Fibroblast of upper back skin (primary cell): Measurements from ENCODE around the gene MACROD2.

Source experiments
- DNase-seq: peaks from one replicate; pipeline ENCODE4 v3.0.0-alpha.2; 2013

MACROD2 gene

DNA sequence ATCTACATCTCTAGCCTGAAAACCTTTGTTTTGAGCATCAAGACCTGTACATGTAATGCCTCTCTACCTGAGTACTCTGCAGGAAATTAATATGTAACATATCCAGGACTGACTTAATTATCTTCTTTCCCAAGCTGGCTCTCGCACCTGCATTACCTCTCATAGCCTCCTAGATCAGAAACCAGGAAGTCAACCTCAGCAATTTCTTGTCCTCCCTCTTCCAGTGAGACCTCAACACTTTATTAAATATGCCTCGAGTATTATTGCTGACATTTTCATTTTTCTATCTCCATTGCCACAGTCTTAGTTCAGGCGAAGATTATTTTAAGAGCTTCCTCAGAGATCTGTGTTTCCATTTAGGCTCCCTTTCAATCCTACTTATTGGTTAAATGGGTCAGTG is 69.0 kb downstream of the MACROD2 start:
- DNase-seq, result no peak

DNA sequence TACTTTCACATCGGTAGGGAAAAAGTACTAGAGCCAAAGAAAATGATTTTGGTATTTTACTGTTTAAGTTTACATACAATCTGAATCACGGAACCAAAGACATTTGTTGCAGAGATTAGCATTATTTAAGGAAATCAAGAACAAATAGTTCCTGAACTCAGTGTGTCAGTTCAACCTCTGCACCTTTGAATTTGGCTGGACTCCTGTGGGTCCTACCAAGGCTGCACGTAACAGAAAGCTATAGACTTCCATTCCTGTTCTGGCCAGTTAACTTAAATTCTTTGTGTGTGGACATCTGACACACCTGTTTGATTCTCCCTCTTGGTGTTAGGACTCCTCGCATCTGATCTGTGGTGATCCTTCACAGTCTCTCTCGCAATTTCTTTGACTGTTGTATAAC is 69.6 kb downstream of the MACROD2 start:
- DNase-seq, result no peak

DNA sequence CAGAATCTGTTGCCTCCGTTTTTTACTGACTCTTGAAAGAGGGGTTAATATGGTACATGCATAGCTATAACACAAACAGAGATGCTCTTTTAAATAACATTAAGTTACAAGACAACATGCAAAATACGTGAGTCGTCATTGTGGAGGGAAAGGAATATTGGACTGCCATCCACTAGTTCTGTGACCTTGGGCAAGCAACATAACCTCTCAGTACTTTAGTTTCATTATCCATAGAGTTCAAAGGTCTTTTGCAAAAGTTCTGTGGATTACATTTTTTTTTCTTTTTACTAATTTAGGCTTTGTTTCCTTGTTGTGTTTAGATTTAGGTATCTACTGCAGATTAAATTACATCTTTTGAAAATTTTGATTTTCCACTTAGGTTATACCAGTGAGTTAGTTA is 70.5 kb downstream of the MACROD2 start:
- no peak for DNase-seq

DNA sequence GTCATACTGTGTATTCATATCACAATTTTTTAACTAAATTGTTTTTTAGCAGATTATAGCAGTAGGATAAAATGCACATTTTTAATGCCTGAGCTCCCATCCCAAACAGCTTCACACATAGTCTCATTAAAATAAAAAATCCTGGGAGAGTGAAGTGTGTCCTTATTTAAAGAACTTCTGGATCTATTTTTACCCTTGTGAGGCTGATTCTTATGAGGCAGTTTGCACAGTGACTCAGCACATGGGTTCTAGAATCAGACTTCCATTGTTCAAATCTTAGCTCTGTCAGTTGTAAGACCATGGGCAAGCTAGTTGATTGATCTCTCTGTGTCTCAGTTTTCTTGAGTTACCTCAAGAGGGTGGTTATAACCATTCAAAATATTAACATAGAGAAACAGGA is 72.3 kb downstream of the MACROD2 start:
- no peak for DNase-seq

DNA sequence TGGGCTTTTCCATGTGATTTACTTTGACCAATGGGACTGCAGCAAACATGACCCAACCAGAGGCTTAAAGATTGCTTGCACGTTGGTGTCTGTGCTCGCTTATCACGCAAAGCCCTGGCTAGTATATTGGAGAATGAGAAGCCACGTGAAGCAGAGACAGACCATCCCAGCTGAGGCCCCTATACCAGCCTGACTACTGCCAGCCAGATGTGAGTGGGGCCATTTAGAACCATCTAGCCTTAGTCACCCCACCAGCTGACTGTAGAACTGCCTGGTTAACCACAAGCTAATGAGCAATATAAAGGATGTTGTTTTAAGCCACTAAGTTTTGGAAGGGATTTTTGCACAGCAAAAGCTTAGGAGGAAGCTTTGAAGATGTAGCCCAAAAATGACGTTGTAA is 74.5 kb downstream of the MACROD2 start:
- peak; percentile 45 for DNase-seq

DNA sequence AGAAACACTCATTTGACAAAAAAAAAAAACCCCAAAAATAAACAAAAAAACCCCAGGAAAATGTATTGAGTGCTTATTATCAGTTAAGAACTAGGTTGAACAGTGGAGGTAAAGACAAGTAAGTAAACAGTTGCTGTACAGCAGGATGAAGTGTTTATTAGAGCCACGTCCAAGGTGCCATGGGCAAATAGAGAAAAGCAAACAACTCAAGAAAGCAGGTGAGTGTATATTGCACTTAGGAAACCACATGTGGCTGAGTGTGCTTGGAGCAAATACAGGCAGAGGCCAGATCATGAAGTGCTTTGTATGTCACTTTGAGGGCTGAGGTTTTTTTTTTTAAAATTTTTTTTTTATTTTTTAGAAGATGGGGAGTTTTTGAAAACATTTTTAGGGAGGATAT is 98.3 kb downstream of the MACROD2 start:
- no peak for DNase-seq

DNA sequence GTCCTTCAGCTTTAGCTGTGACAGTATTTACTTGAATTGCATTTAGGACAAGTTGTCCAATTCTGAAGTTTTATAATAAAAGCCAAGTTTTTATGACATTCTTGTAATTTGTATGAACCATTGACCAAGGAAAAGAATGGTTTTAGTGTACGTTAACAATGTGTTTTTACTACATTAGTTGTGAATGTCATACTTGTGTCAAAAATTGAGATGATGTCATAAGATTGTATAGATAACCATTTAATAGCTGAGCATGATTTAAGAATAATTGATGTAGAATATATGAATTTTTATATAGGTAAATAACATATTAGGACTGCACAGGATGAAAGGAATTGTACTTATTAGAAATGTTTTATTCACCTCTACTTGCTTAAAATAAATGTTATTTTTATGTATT is 102.9 kb downstream of the MACROD2 start:
- no peak for DNase-seq

DNA sequence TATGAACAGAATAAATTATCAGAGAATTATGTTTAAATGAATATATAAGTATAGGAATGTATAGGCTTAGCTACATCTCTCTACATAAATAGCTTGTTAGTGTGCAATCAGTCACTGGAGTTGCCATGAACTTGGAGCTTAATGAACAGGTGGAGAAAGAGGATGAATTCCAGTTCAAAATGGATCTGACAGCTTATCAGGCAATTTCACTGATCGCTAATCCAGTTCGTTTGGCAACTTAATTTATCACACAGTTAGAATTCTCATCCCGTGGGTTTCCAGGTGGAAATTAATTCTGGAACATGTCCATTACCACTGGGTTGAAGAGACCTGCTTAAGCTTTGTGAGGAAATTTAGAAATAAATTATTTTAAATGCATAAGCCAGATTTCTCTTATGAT is 118.1 kb downstream of the MACROD2 start:
- no peak for DNase-seq

DNA sequence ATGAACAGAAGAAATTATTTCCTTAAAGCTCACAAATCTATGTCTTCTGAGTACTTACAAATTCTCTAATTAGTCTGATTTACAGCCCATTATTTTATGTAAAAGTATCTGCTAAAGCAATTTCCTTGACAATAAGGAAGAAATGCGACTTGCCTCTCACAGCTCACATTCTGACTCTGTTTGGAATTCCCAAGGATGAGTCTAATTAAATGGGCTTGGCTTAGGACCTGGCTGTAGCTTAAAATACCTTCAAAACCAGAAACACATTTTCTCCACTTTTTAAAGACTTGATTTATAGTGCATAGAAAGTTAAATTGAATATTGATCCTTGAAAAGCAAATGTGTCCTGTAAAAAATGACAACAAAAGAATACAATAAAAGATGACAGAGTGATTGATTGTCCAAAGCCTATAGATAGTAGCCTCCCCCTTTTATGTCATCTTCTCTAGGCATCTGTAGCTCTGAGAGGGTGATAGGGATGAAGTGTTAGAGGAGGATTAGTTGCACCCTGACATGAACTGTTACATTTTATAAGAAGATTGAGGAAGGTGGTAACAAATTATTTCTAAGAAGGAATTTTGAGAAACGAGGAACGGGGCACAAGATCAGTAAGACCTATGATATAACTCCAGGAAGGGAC is 118.9 kb downstream of the MACROD2 start:
- no peak for DNase-seq

DNA sequence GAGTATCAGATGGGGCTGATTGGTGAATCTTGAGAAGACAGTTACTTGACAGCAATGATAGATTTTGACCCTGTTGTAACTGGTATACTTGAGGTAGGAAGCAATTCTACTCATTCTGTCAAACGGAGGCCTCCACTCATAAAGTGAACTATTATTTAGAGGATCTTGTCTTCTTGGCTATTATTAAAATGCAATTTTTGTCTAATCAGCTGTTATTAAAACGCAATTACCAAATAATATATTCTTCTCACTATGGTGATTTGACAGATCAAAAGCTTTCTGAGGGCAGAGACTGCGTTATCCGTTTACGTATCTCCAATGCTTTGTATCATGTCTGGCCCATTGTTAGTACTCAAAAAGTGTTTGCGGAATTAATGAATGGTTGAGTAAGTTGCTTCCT is 120.7 kb downstream of the MACROD2 start:
- DNase-seq, result no peak

DNA sequence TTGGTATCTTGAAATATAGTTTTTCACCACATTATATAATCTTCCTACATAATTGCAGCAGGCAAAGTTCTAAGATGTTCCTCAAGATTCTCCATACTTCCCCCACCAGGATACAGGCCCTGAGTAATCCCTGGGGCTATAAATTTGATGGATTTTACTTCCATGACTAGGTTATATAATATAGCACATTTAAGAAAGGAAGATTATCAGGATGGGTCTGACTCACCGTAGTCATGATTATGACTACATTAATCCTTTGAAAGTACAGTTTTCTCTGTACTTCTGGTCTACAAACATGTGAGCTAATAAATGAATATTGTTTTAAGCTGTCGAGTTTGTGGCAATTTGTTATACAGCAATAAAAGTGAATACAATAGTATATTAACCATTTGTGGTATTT is 122.5 kb downstream of the MACROD2 start:
- no peak for DNase-seq

DNA sequence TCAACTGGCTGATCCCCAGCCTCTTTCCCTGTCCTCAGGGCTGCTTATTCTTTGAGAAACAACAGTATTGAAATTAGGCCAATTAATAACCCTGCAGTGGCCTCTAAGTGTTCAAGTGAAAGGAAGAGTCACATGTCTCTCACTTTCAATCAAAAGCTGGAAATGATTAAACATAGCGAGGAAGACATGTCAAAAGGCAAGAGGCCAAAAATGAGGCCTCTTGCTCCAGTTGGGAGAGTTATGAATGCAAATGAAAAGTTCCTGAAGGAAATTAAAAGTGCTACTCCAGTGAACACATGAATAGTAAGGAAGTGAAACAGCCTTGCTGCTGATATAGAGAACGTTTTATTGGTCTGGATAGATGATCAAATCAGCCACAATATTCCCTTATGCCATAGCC is 131.5 kb downstream of the MACROD2 start:
- no peak for DNase-seq

DNA sequence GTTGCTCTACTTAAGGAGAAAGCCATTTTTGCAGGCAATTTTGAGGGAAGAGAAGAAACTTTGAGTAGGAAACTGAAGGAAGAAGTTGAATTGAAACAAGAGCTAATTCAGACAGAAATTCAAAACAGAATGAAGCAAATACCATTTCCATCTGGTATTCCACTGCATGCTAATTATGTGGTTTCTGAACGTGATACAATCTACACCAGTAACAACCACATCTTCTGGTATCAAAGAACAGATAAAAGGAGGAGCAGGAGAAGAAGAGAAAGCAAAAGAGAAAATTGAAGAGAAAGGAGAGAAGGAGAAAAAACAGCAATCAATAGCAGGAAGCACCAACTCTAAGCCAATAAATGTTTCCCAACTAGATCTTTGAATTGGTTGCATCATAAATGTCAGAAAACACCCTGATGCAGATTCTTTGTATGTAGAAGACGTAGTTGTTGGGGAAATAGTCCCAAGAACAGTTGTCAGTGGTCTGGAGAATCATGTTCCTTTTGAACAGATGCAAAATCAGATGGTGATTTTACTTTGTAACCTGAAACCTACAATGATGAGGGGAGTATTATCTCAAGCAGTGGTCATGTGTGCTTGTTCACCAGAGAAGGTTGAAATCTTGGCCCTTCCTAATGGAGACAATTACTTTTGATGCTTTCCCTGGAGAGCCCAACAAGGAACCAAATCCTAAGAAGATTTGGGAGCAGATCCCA is 132.4 kb downstream of the MACROD2 start:
- DNase-seq, result no peak

DNA sequence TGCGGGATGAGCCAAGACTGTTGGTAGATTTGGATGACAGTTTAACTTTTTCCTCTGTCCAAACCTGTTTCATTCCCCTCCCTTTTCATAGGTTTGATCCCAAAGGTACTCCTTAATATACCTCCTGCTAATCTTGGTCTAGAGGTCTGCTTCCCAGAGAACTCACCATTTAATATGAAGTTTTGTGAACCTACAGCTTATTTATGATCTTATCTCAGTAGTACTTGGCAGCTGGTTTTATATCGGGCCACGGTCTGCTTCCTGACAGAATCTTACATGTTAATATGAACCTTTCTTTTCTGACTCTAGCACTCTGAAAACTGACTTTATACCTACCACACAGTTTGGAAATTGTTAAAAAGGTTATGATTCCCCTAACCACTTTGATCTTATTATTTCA is 138.7 kb downstream of the MACROD2 start:
- no peak for DNase-seq

DNA sequence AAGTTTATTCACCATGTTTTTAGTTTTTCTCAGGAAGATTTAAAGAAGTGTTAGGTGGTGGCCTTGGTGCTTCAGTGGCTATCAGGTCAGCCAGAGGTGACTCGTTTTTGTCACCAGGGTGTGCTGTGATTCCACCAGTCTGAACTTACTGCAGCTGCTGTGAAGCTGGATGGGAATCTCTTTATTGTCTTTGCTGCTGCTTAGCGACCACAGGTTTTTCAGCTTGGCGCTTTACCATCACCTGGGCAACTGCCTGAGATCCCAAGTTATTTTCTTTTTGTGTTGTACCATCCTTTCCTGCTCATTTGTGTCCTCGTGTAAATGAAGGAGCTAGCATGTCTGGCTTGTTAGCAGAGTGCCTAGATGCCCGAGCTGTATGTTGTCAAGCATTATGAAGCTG is 146.9 kb downstream of the MACROD2 start:
- DNase-seq, result peak; percentile 53

DNA sequence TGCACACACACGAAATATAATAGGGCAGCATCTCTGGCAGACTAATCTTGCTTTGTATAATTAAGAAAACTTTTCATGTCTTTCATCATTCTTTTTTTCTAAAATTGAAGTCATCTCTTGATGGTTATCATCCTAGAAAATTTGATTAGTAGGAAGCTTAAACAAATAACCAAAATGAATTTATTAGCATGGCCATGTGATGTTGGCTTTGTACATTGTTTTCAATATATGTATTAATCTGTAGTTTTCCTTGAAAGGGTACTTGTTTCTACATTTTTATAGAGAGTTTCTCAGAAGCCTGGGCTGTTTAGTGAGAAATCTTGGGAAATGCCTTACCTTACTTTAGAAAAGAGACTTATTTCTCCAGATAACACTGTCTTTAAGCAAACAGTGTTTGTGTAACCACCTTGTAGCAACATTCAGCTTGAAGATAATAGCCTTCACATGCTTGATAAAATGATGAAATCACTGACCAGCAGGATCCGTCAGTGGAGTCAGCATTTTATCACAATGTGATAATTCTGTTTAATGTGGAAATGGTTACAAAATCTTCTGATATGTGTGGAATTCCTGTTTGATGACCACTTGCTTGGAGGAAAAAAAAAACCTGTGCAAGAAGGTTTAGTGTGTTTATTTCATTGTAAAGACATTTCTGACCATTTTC is 147.8 kb downstream of the MACROD2 start:
- DNase-seq, result peak; percentile 75

DNA sequence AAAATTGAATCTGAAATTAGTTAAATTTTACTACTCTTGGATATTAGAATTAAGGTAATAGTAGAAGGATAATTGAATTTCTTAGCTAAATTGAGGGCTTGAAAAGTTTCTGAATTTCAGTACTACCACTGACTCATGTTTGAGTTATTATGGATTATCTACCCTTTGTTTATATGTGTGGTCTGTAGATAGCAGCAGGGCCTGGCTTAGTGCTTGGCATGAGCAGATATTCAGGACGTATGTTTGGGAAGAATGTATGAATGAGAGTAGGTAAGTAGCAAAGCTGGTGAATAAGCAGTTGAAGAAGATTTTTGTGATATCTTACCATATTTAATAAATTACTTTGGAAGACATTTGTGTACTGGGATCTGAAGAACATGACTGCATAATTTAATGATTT is 152.7 kb downstream of the MACROD2 start:
- DNase-seq, result peak; percentile 17

DNA sequence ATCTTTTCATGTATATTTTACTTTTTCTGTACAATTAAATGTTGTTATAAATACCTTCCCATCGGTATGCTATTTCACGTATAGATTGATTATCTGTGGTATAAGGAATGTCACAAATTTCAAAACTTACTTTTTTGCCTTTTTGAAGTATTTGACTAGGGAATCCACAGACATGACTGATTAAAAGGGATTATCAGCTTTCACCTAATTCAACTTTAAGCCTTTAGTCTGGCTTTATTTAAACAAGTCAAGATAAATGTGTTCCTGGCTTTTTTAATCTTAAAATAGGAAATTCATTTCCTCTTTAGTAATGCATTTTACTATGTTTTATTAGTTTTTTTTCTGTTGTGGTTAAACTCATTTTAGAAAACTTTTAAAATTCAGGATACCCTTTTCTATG is 160.0 kb downstream of the MACROD2 start:
- no peak for DNase-seq

DNA sequence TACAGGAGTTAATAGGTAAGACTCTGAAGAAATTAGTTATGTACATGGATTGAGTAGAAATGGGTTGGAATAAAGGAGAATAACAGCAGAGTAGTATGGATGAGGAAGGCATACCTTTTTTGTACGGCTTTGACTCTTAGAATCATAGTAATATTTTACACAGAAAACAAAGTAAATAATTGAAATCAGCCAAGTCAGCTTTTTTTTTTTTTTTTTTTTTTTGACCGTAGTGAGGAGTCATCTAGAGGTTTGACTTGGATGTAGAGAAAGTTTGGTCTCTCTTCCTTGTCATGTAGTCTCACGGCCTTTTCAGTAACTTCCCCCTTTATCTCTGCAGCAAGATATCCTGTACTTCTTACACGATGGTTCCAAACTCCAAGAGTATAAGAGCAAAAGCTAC is 183.2 kb downstream of the MACROD2 start:
- DNase-seq, result no peak

DNA sequence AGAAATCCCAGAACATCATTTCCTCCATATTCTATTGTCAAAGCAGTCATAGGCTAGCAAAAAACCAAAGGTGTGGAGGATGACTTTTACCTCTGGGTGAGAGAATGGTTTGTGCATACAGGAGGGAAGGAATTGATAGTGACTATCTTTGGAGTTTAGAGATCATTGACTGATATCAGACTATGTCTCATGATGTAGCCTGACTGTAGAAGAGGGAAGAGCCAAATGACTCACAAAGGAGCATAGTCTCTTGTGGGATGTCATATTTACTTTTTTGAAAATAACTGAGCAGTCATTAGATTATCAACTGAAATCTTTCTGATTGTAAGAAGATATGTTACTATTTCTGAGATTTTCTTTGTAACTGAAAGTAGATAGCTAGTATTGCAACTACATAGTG is 183.6 kb downstream of the MACROD2 start:
- DNase-seq, result no peak

DNA sequence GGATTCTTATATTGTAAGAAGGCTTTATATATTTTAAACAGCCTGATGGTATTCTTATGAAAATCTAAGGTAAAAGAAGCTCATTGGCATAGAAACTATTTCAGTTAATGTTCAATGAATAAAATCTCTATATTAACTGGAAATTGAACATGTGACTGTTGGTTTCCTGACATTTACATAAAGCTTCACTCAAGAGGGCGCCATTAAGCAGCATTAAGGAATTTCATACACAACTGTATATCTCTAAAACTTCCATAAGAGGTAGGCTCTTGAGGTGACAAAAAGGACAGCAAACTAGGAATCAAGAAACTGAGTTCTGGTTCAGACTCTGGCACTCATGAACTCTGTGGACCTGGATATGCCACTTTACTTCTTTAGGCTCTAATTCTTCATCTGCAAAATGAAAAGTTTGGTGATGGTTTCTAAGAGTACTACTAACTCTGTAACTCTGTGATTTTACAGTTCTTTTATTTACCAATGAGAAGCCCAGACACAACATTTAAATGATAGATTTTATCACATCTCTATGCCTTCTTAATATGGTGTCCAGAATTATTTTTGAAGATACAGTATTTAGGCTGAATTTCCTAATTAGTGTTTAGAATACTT is 194.6 kb downstream of the MACROD2 start:
- peak; percentile 69 for DNase-seq

DNA sequence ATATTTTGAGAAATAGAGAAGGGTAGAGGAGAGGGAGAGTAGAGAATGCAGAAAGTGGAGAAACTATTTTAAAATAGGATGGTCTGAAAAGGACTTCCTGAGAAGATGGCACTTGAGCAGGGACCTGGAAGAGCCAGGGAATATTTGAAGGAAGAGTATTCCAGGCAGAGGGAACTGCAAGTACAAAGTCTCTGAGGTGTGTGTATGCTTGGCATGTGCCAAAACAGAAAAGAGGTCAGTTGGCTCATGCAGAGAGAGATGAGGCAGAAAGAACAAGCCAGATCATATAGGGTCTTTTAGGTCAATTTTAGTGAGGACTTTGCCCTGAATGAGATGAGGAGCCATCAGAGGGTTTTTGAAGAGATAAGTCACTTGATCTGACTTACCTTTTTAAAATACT is 196.2 kb downstream of the MACROD2 start:
- DNase-seq, result no peak

DNA sequence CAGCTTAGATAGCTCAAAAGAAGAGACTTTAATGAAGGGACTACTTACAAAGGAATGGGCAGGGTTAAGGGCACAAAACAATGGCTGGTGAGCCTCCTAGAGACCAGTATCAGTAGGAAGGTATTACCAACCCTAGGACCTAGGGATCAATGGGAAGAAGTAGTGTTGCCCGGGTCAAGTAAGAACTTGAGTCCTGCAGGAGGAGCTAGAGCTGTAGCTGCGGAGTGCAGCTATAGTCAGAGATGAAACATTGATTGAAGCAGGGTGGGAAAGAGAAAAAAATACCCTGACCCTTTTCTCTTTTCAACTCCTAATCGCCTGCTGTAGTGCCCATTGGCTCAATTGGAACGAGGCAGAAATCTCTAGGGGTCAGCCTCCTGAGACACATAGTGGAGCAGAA is 198.1 kb downstream of the MACROD2 start:
- DNase-seq, result no peak

DNA sequence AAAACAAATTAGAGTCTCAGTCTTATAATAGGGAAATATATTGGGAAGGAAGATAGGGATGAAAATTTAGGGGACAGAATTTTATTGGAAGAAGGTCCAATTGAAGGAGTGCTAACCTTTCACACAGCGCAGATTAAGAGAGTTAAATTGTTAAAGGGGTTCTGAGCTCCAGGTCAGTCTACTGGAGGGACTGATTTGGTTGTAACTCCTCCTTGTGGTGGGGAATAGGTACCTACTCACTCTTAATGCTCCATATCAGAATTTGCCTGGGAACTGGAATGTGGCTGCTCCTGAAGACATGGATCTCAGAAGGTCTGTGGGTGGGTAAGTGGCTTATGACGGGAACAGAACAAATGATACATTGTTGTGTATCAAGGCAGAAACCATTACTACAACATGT is 198.6 kb downstream of the MACROD2 start:
- DNase-seq, result no peak
